B cell (primary cell): Measurements from ENCODE around the gene UFL1. TPM values are rescaled to one million over a fixed set of nuclear protein-coding genes. Genes with fewer than 3 reads are reported as not detected.

Experiments
- ATAC-seq: fragments of 200-7000 bp; cut with Tn5 transposase; one replicate; pipeline ENCODE4 v1.10.0; 2021; ENCODE audit warnings: low read depth, mild to moderate bottlenecking, moderate number of reproducible peaks, moderate library complexity
- CTCF ChIA-PET: fragments of 350-600 bp; sonication (Branson Sonifier 250); formaldehyde crosslinking; loops from one replicate; lab custom pipeline; 2021; ENCODE audit warnings: antibody characterized with exemption, inconsistent platforms; lab: Charles Lee
- POLR2A ChIA-PET: fragments of 350-600 bp; sonication (Branson Sonifier 250); formaldehyde crosslinking; loops from one replicate; lab custom pipeline; 2021; ENCODE audit warnings: antibody characterized with exemption; lab: Charles Lee
- DNase-seq: peaks from one replicate; pipeline ENCODE4 v3.0.0; 2013
- H2AFZ ChIP-seq: 2 replicates; pipeline ENCODE4 v1.6.1; 2012; ENCODE audit warnings: mild to moderate bottlenecking, low read depth, low read length; ENCODE audit not compliant: insufficient read depth, poor library complexity, severe bottlenecking
- H3K27ac ChIP-seq, 2 donors: 1 replicate in 1 of 2; 2 replicates in 1 of 2; pipeline ENCODE4 v1.5.1; 2012 to 2013; ENCODE audit warnings: low read length in 2 of 2, mild to moderate bottlenecking in 2 of 2, moderate library complexity in 1 of 2
- H3K27me3 ChIP-seq, 4 experiments: fragments of 200-600 bp in 1 of 4; sonication (generic) in 1 of 4; replicated peaks in 1 of 4; 1 replicate in 2 of 4; 2 replicates in 2 of 4; pipeline versions ENCODE4 v1.6.1 to v1.7.0; 2013 to 2016; ENCODE audit warnings: low read length in 3 of 4, mild to moderate bottlenecking in 2 of 4, mixed read lengths in 1 of 4, moderate library complexity in 1 of 4; ENCODE audit not compliant: insufficient read depth in 4 of 4, control insufficient read depth in 3 of 4; ENCODE audit errors: control extremely low read depth in 1 of 4
- H3K36me3 ChIP-seq, 2 experiments: replicated peaks in 1 of 2; 1 replicate in 1 of 2; 2 replicates in 1 of 2; pipeline versions ENCODE4 v1.6.1 to v1.7.1; 2013; ENCODE audit warnings: low read length in 1 of 2; ENCODE audit not compliant: insufficient read depth in 2 of 2, control insufficient read depth in 1 of 2; ENCODE audit errors: control extremely low read depth in 1 of 2, extremely low read depth in 1 of 2
- H3K4me1 ChIP-seq, 2 donors: fragments of 200-600 bp in 1 of 2; sonication (generic) in 1 of 2; 1 replicate in 1 of 2; 2 replicates in 1 of 2; pipeline versions ENCODE4 v1.5.1 to v1.6.1; 2013 to 2017; ENCODE audit warnings: low read length in 2 of 2; ENCODE audit not compliant: control insufficient read depth in 2 of 2, insufficient read depth in 2 of 2
- H3K4me2 ChIP-seq: replicated peaks from 2 replicates; pipeline ENCODE3; 2012; ENCODE audit warnings: mild to moderate bottlenecking, low read depth, low read length; ENCODE audit not compliant: poor library complexity, severe bottlenecking
- H3K4me3 ChIP-seq, 5 experiments: fragments of 200-600 bp in 1 of 5; sonication (generic) in 1 of 5; 1 replicate in 3 of 5; 2 replicates in 2 of 5; pipeline versions ENCODE4 v1.5.1 to v1.7.0; 2011 to 2016; ENCODE audit warnings: low read length in 4 of 5, mild to moderate bottlenecking in 4 of 5, low read depth in 2 of 5, control low read depth in 1 of 5, moderate library complexity in 1 of 5; ENCODE audit not compliant: insufficient read depth in 1 of 5; ENCODE audit errors: control extremely low read depth in 1 of 5, extremely low read depth in 1 of 5
- H3K79me2 ChIP-seq: fragments of 200-600 bp; sonication (generic); one replicate; pipeline ENCODE4 v1.6.0; 2016; ENCODE audit warnings: low read length; ENCODE audit not compliant: control insufficient read depth, insufficient read depth
- H3K9ac ChIP-seq: fragments of 200-600 bp; sonication (generic); 2 replicates; pipeline ENCODE4 v1.6.1; 2017; ENCODE audit warnings: mild to moderate bottlenecking, low read length, moderate library complexity
- H3K9me3 ChIP-seq, 3 donors: one replicate each; pipeline versions ENCODE4 v1.6.1 to v1.7.1; 2013; ENCODE audit warnings: low read length in 2 of 3; ENCODE audit not compliant: control insufficient read depth in 2 of 3, insufficient read depth in 1 of 3; ENCODE audit errors: control extremely low read depth in 1 of 3
- H4K20me1 ChIP-seq: 2 replicates; pipeline ENCODE4 v1.6.0; 2012; ENCODE audit warnings: mild to moderate bottlenecking, low read length; ENCODE audit not compliant: insufficient read depth, control insufficient read depth, poor library complexity, severe bottlenecking
- H3K27ac Mint-ChIP-seq: one replicate; pipeline ENCODE4 v1.8.0; 2021; ENCODE audit warnings: mixed read lengths
- H3K27me3 Mint-ChIP-seq: one replicate; pipeline ENCODE4 v1.8.0; 2021; ENCODE audit warnings: mixed read lengths
- H3K4me1 Mint-ChIP-seq: one replicate; pipeline ENCODE4 v1.8.0; 2021; ENCODE audit warnings: mixed read lengths
- H3K4me3 Mint-ChIP-seq: one replicate; pipeline ENCODE4 v1.8.0; 2021; ENCODE audit warnings: mixed read lengths
- H3K9me3 Mint-ChIP-seq: one replicate; pipeline ENCODE4 v1.8.0; 2022; ENCODE audit warnings: mixed read lengths; ENCODE audit not compliant: insufficient read depth
- EZH2 ChIP-seq: IDR thresholded peaks from 2 replicates; pipeline ENCODE4 v1.6.1; 2012; ENCODE audit warnings: borderline replicate concordance, low read depth, mild to moderate bottlenecking, moderate library complexity, low read length; ENCODE audit not compliant: insufficient read depth, poor library complexity, severe bottlenecking
- WGBS: methylation state at CpG from one replicate; pipeline ENCODE4 v1.1.5; 2013; ENCODE audit warnings: missing lambda C conversion rate; ENCODE audit not compliant: insufficient coverage; 5-methylcytosine and 5-hydroxymethylcytosine counted together
- intact Hi-C: fragments of 100-400 bp; cut with micrococcal nuclease; formaldehyde crosslinking; loops from one replicate; pipeline ENCODE4 v1.10.0; 2022
- polyA plus RNA-seq: library from polyadenylated mRNA; depleted of rRNA; stranded (reverse); fragments of >200 nt; gene quantifications from 2 replicates; pipeline ENCODE4 v1.2.3, GENCODE V29; 2012
- total RNA-seq, 2 donors: library from RNA; stranded (reverse); fragments of 120-200 nt in 1 of 2; gene quantifications; 1 replicate in 1 of 2; 2 replicates in 1 of 2; pipeline versions ENCODE4 v1.2.3 to v1.2.4, GENCODE V29; 2013 to 2022
- TF ChIP-seq, protein P1 (sequence below): fragments of 200-600 bp; IDR thresholded peaks from one replicate; pipeline ENCODE4 v1.8.0; 2022; ENCODE audit warnings: antibody characterized with exemption, mild to moderate bottlenecking

The UFL1 gene
- total and polyA plus RNA-seq, 2 donors (not counting 1 experiment from before 2014, with no cell fraction given), result 6.2 to 25.0 TPM

DNA sequence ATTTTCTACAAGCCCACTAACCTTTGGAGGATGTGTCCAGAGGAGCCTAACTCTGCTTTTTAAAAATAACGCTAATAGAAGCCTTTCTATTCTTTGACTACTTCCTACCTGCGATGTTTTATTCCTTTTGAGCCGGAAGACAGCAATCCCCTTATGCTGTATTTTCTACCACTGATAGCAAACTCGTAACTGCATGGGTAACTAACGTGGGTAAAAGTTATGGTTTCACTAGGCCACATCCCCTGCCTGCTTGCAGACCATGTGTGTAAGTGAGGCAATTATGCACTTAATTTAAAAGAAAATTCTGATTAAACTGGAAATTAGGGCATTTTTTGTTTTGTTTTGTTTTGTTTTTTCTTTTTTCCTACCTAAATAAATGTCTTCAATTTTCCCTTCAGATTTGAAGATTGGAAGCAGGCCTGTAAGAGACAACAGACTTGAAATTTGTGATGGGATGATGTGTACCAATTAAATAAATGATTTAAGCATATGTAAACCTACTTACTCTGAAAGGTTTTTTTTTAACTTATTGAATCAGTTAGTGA, 931 bp downstream of the UFL1 start:
- ATAC-seq, result no peak
- Mint-ChIP-seq H3K4me1 (peaks cover 25% of the 10 kb centered on the region), H3K27ac (peak overlapping the region; percentile 100)

GRCh38 chr6:96528193-96528592, 6.6 kb downstream of the UFL1 start:
- ChIA-PET CTCF (interaction anchor here (1.2 kb wide), 1 partner anchor 9 kb away, joined by 3 read pairs; no protein-coding TSS in a partner anchor), POLR2A (no interaction called here)
- peaks cover 4% of the 10 kb centered on the region for H3K9me3 Mint-ChIP-seq
- H3K4me3 ChIP-seq, result no peak overlapping the region
- no peak overlapping the region for H3K27ac ChIP-seq
- H2AFZ ChIP-seq, result no peak overlapping the region
- no peak for TF ChIP-seq EZH2
- TF ChIP-seq, protein P1, sequence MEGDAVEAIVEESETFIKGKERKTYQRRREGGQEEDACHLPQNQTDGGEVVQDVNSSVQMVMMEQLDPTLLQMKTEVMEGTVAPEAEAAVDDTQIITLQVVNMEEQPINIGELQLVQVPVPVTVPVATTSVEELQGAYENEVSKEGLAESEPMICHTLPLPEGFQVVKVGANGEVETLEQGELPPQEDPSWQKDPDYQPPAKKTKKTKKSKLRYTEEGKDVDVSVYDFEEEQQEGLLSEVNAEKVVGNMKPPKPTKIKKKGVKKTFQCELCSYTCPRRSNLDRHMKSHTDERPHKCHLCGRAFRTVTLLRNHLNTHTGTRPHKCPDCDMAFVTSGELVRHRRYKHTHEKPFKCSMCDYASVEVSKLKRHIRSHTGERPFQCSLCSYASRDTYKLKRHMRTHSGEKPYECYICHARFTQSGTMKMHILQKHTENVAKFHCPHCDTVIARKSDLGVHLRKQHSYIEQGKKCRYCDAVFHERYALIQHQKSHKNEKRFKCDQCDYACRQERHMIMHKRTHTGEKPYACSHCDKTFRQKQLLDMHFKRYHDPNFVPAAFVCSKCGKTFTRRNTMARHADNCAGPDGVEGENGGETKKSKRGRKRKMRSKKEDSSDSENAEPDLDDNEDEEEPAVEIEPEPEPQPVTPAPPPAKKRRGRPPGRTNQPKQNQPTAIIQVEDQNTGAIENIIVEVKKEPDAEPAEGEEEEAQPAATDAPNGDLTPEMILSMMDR, result no peak
- no peak overlapping the region for H3K4me3 Mint-ChIP-seq
- H3K27me3 ChIP-seq, result no peaks in the 10 kb centered on the region
- intact Hi-C loops, result no loop called here
- peaks cover 14% of the 10 kb centered on the region for H3K79me2 ChIP-seq
- peaks cover 20% of the 10 kb centered on the region for H3K4me1 Mint-ChIP-seq
- H3K27me3 Mint-ChIP-seq, result no peaks in the 10 kb centered on the region
- H3K9ac ChIP-seq, result no peak overlapping the region
- H4K20me1 ChIP-seq, result no peaks in the 10 kb centered on the region
- no CpG with 5 or more reads among the region's 3 CpGs for WGBS
- H3K4me2 ChIP-seq, result no peak overlapping the region
- peaks cover 24 to 70% of the 10 kb centered on the region in 2 experiments for H3K36me3 ChIP-seq
- H3K4me1 ChIP-seq, result peaks cover 3 to 11% of the 10 kb centered on the region in 2 donors
- H3K9me3 ChIP-seq, result peaks cover 0 to 14% (median 6%) of the 10 kb centered on the region in 3 donors
- ATAC-seq, result no peak
- no peak for DNase-seq
- H3K27ac Mint-ChIP-seq, result no peak overlapping the region

More for the DNA sequence above, 931 bp downstream of the UFL1 start:
- H4K20me1 ChIP-seq, result no peaks in the 10 kb centered on the region
- no peaks in the 10 kb centered on the region for H3K27me3 Mint-ChIP-seq
- peak overlapping the region; percentile 86 to 96 (median 93) for H3K4me3 ChIP-seq
- peak overlapping the region; percentile 85 for H3K4me2 ChIP-seq
- peak overlapping the region; percentile 87 for H2AFZ ChIP-seq
- intact Hi-C loops, result loop anchor here (1.0 to 5.0 kb wide), 2 partner anchors 375 to 760 kb away; partner anchors contain the start of genes MMS22L and NDUFAF4
- H3K9me3 ChIP-seq, result no peaks in the 10 kb centered on the region
- peak overlapping the region; percentile 98 to 100 for H3K27ac ChIP-seq
- no peak for TF ChIP-seq EZH2
- TF ChIP-seq, protein P1, result no peak
- peak overlapping the region; percentile 100 for H3K4me3 Mint-ChIP-seq
- H3K4me1 ChIP-seq, result peaks cover 17 to 19% of the 10 kb centered on the region in 2 donors
- no CpG with 5 or more reads among the region's 5 CpGs for WGBS
- H3K9me3 Mint-ChIP-seq, result no peaks in the 10 kb centered on the region
- H3K27me3 ChIP-seq, result no peaks in the 10 kb centered on the region
- peaks cover 16% of the 10 kb centered on the region for H3K79me2 ChIP-seq
- peak overlapping the region; percentile 99 for H3K9ac ChIP-seq
- CTCF ChIA-PET, result no interaction called here
- no peak for DNase-seq
- POLR2A ChIA-PET, result interaction anchor here (0.6 to 1.2 kb wide), 3 partner anchors 375 to 946 kb away, joined by 3 to 8 read pairs (median 3); partner anchors contain the start of genes KLHL32 and NDUFAF4
- peaks cover 2 to 28% of the 10 kb centered on the region in 2 experiments for H3K36me3 ChIP-seq
